ENCODE results near the gene ITPR1.

The ITPR1 gene

DNA sequence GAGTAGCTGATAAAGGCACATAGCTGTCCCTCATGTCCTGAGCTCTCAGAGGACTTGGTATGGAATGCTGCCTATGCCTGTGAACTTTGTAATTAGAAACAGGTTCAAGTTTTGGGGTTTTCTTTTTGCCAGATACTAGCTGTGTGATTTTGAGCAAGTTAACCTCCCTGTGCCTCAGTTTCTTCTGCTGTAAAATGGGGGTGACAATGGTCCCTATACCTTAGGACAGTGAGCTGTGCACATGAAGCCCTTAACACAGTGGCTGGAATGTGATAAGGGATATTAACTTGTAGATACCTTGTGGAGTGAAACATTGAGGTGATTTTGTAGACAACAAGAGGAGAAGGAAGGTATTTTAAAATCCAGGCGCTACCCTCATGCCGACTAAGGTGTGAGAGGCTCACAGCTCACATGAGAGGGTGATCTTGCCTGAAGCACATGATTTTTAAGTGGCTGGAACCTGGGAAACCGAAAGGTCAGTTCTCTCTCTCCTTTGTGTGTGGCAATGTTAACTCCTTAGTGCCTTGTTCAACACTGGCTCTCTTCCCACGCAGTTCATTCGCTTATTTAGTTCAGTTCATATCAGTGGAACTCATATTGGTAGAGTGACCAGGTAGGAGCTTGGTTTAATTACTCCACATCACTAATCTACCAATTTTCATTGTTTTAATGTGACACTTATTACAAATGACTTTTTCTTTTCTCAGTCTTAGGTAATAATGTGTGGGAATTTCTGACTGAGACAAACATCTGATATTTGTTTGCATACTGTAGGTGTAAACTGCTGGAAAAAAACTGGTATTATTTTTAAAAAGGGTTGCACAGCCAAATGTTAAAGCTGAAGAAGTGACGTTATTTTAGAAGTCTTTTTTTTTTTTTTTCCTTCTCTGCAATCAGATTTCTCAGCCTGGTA, 236.2 kb downstream of the ITPR1 start:
- no peak for DNase-seq

DNA sequence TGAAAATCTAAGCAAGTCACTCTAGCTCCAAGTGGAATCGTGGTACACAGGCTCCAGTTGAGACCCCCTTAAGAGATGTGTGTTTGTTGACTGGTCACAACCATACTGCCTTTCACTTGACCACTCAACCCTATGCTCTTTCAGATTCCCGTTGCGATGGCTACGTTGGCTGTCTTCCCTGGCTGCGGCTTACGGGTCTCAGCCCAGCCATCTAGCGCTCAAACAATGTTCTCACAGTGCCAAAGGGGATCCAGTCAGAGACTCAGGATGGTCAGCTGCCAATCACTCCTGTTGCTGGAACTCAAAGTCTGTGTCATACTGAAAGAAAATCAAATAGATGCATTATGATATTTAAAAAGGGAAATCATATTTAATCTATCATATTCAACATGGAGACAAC, 237.6 kb downstream of the ITPR1 start:
- DNase-seq, result no peak

DNA sequence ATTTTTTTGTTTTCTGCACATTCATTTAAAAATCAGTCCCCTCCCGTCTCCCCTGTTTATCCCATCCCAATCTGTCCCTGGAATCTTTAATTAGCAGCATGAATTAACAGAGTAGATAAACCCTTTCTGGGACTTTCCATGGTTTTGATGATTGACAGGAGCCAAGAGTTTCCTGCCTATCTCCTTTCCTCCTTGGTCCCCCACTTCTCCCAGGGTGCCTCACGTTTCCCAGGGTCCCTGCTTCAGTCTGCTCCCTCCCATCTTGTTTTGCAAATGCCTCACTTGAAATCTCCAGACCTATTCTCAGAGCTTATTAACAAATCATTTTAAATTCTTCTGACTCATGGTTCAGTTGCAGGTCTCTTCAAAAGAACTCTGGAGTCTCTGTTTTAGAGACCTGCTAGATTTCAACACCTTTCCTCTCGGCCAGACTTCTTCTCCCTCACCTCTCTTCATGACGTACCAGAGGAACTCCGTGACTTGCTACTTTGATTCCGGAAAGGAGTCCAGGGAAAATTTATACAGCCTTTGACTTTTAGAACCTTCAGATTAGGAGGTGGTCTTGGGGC, 238.5 kb downstream of the ITPR1 start:
- DNase-seq, result no peak

DNA sequence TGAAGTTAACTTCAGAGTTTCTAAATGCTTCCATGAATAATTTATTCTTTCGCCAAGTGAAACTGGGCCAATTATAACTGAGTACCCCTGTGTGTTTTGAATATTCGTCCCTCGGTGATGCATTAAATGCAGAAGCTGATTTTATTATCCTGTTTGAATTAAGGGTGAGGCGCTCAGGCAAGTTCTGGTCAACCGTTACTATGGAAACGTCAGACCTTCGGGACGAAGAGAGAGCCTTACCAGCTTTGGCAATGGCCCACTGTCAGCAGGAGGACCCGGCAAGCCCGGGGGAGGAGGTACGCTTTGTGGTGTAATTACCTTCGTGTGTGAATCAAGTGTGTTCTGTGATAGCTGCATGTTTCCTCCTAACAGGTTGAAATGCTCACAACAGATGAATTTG, 239.8 kb downstream of the ITPR1 start:
- no peak for DNase-seq

DNA sequence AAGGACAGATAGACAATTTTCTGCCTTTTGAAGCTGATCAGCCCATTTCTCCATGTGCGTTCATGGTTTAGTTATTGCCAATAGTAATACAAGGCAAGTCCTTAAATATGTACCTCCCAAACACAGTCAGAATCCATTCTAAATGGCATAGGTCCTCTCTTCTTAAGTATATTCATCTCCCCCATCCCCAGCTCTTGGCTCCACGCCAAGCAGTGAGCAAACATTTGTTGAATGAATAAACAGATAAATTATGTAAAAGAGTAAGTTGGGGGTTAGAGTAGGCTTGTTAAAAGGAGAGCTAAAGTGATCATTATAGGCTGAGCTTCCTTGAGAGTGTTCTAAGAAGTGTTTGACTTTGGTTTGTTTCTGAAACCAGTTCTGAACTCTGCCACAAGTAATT, 241.3 kb downstream of the ITPR1 start:
- DNase-seq, result no peak

DNA sequence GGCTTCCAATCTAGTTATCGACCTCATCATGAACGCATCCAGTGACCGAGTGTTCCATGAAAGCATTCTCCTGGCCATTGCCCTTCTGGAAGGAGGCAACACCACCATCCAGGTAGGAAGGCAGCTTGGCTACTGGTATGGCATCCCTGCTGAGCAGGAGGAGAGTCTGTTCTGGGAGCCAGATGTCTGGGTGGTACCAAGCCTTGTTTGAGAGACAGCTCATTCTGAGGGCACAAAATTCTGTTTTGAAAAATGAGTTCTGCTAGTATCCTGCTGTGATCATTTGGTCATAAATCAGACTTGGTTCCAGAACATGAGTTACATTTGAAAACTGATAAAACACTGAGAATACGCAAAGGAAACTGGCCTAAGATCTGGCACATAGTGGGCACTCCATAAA, 242.1 kb downstream of the ITPR1 start:
- DNase-seq, result no peak

DNA sequence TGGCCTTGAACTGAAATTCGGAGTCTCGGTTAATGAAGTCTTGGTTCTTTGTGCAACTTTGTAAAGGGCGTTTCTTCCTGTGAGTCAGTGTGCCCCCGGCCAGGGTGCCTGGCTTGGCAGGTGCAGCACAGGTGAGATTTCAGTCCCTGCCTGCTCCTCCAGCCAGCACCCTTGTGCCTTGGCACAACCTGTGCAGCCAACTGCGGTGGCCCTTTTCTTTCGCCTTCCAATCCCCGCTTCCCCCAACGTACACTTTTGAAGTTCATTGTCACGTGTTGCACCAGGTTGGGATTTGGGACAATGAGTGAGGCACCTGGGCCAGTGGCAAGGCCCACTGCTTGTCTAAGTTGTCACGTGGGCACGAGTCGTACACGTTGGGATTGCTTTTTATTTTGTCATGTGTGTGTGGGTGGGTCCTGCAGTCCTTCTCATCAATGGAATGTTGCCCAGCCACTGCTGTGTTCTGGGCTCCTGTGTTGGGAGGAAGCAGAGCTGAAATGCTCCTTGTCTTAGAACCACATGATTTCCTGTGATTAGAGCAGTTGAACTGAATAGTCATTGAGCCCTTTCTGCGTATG, 243.2 kb downstream of the ITPR1 start:
- DNase-seq, result no peak

DNA sequence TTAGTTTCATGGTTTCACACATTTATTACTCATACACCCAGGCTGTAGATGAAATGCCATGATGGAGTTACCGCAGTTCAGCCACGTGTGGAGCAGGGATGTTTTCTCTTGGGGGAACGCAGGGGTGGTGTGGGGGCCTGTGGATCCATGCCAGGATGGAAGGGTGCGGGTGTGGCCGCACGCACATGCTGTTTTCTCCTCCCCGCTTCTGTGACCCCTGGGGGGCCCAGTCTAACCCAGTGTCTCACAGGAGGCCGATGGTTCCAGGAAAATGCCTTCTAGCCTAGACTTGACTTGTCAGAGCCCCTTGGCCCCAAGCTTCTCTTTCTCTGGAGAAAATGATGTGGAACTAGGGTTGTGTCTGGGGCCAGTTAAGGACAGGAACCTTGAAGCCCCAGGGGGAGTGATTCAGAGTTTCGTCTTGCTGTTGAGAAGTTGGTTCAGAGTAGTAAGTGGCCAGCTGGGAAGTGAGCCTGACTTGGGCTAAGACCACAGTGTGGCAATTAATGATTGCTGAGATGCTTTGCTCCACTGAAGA, 245.7 kb downstream of the ITPR1 start:
- DNase-seq, result no peak

DNA sequence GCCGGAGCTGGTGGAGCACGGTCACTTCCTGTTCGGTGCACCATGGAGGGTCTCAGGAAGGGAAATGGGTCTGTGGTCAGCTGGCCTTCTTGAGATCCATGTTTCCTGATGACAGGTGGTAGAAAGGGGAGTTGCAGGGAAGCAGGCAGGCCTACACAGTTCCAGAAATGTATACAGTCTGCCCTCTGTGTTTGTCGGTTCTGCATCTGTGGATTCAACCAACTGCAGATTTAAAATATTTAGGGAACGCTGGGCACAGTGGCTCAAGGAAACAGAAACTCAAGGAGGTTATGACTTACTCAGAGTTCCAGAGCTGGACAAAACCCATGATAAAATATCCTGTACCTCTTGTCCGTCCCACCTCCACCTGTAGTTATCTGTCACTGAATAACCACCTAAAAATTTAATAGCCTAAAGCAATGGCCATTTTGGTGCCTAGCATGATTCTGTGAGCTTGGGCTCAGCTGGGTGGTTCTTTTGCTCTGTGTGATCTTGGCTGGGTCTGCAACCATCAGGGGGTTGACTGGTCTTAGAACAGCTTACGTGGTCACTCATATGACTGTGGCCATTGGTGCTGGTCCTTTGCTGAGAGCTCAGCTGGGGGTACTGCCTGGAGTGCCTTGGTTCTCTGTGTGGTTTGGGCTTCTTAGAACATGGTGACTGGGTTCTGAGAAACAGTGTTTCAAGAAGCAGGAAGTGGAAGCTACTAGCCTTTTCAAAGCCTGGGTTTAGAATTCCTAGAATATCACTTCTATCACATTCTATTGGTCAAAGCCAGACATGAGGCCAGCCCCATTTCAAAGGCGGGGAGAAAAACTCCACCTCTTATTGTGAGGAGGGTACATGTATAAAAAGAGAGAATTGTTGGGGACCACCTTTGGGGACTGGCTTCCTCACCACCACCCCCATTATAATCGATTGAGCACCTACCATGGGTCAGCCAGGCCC, 246.4 kb downstream of the ITPR1 start:
- DNase-seq, result no peak

DNA sequence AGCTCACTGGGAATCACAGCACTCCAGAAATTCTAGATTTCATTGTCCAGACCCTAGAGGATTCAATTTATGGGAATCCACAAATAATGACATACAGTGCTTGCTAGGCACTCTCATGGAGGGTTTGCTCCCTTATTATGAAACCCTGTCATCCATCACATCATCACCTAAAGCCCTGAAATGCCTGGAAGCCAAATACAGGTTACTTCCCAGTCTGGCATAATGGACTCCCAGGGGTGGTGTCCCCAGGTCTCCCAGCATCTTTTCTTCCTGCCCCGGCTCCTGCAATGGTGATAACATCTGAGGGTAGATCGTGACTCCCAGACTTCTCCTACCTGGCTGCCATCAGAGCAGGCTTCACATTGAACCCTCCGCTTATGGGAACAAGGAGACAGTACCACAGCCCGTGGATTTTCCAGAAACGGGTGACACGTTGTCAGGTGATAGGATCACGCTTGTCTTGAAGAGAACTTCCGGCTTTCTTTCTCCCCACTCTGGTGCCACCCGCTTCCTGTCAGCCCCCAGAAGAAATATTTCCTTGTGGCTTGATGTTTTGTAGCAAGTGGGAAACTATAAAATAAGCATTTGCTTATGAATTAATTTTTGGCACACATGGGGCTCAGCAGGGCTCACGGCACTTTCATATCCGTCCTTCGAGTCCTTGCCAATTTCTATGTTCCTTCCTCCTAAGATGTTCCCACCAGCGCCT, 247.4 kb downstream of the ITPR1 start:
- DNase-seq, result no peak

DNA sequence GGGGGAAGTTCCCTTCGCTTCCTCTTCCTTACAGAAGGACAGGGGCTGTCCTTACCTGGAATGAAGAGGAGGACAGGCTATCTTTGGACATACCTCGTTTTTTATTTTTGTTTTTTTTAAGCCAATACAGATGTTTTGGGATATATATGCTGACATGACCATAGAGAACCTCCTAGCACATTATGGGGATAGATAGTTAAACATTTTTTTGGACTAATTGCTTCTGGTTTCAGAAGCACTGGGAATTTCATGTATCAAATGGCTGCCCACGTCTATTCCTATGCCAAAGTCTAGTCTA, 247.9 kb downstream of the ITPR1 start:
- no peak for DNase-seq

DNA sequence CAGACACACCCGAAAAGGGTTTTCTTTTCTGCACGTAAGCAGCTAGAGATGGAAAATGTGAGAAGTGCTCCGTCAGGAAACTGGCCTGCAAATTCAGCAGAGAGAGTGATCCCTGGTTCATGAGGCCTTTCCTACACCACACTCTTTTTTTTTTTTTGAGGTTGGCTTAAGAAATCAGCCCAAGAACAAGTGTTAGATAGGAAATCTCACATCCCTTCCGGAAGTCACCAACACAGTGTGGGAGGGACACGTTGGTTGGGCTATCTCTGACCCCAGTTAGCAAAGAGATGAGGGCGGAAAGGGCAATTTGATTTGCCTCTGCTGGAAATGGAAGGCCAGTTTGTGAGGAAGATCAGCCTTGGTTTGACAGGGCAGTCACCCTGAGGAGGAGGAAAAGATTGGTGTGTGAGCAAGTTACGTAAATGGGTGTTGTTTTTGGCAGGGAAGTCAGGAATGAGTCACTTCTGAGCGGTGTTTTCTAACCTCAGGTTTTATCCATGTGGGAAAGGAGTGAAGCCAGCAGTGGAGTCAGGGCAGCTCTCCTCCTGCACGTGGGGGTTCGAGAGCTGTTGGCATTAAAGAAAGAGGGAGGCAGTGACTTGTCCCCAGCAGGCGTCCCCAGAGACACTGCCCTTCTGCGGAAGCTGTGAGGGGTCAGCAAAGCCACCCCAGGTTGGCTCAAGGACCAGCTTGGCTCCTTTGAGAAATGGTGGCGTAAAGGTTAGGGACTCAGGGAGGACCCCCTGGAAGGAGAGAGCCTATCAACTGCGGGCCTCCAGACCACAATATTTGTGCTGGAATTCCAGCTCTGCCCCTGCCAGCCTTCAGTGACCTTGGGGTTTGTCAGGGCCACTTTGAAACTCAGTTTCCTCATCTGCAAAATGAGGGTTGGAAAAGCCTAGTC, 248.5 kb downstream of the ITPR1 start:
- no peak for DNase-seq

DNA sequence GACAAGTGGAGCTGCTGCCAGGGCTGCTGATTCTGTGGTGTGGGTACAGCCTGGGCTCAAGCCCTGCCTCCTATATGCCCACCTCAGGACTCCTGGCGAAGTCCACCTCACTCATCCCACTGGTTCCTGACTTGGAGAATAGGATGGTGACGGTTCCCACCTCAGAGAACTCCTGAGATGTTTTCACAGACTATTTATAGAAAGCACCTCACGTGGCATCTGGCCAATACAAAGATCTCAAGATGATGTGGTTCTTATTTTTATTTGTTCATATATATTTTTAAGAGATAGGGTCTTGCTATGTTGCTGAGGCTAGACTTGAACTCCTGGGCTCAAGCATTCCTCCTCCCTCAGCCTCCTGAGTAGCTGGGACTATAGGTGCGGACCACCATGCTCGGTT, 249.2 kb downstream of the ITPR1 start:
- DNase-seq, result no peak

DNA sequence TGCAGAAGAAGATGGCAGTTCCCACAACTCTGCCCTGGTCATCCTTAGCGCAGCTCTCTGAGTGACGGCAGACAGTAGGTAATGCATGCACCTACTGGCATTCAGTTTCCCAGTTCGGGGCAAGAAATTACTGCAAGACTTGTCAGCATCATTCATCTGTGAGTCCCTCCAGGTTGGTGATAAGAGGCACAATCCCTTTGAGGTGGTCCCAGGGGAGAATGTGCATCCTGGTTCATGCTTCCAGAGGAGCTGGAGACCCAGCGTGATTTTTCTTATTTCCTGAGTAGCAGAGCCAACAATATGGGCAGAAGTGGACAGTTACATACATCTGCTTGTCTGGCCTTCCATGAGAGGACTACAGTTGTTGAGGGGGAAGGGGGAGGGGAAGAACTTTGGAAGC, 250.2 kb downstream of the ITPR1 start:
- DNase-seq, result no peak

DNA sequence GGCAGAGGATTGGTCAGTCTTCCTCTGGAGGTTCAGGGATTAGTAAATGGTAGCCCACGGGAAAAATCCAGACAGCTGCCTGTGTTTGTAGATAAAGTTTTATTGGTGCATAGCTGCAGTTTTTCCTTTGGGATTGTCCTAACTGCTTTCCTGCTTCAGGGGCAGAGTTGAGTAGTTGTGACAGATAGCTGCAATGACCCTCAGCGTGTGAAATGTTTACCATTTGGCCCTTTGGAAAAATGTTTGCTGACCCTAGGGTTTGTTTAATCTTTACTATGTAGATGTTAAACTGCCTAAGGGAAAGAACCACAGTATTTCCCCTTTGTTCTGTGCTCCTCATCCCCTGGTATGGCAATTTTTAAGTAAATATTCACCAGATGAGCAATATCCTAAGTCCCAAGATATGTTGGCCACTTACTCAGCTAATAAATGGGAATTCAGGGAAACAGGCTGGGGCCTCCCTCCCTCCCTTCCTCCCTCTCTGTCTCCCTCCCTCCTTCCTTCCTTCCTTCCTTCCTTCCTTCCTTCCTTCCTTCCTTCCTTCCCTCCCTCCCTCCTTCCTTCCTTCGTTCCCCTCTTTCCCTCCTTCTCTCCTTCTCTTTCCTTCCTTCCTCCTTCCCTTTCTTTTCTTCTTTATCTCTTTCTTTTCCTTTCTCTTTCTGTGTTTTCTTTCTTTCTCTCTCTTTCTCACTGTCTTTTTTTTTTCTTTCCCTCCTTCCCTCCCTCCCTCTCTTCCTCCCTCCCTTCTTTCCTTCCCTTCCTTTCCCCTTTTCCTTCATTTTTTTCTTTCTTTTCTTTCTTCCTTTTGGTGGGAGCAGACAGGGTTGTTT, 251.5 kb downstream of the ITPR1 start:
- no peak for DNase-seq

DNA sequence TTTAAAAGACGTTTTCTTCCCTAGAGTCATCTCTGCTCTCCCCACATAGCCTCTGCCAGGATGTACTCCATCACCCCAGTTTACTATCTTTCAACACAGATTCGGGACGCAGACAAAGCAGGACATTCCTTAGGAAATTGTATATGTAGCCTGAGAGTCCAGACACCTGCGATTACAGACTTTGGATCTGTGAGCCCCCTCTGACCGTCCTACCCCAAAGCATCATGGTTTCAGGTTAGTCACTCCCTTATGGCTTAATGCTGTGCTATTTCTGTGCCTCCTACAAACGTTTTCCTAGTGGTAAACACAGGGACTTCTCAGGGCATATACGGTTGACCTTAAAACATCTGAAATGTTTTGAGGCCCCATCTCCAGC, 252.1 kb downstream of the ITPR1 start:
- DNase-seq, result no peak

DNA sequence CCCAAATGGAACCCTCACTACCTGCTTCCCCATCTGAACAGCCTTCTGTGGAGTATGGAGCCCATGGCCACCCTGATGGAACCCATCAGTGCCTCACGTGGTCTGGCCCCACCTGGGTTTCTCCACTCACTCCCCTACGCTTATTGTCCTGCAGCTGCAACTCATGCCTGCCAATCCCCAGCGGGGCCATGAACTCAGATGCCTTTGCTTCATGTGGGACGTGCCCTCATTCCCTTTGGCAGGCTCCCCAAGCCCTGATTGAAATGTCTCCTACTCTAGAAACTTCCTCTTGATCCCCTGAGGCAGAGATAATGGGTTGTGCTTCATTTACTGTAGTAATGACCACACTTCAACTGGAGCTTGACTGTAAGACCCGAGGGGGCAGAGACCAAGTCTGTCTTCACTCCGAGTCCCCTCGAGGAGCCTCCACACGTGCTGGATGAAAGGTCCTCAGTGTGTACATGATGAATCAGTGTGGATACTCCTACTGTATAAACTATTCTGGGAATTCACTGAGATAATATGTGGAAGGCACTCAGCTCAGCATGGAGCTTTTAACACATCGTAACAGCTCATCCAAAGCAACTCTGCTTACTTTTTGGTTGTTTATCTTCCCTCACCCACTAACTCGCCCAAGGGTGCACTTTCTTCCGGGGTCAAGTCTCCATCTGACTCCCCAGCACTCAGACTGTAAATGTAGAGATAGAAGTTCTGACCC, 253.3 kb downstream of the ITPR1 start:
- DNase-seq, result no peak

DNA sequence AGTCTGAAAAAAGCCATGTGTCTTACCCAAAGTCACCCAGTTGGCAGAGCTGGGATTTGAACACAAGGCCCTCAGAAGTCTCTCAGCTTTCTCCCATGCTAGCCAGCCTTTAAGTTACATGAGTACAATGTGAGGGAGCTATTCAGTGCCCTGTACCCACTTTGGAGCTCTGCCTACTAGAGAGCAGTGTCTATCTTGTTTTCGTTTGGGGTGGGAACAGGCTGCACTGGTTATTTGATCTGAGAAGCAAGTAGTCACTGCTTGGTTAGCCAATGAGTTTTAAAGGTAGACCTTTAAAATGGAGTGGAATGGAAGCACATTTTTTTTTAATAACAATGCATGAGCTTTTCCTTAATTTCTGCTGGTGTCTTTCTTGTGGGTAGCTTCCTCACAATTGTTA, 255.0 kb downstream of the ITPR1 start:
- DNase-seq, result no peak

DNA sequence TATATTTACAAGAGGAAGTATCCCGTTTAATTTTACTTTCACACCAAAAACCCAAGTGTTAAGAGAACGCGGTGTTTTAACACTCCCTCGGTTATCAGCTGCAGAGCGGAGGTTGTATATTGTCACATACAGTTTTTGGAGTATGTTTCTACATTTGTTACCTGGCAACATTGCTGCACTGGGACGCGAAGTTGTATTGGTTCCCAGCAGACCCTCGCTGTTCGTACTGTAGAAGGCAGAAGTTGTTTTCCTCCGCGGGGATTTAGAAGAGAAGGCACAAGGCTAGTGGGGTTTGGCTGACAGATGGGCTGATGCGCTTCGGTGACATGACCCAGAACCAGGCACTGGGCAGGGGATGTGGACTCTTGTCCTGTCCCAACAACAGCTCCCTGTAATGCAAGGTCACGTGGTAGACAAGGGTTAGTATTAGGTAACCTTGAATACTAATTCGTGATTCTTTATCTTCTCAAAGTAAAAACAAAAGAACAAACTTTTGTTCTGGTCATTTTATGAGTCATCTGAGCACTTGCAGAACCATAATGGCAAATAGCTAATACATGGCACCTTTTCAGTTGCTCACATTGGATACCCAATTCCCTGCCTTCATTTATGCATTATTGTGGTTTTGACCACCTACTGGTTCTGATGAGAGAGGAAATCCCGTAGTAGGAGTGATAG, 255.7 kb downstream of the ITPR1 start:
- no peak for DNase-seq

Measured in NCI-H2171 treated with DMSO at 0.1 percent for 48 hours (cell line).